ENCODE measurements around the gene MS4A5. TPM values are rescaled to one million over a fixed set of nuclear protein-coding genes. Genes with fewer than 3 reads are reported as not detected.

The MS4A5 gene
- polyA plus RNA-seq, 1 experiment, result not detected

DNA sequence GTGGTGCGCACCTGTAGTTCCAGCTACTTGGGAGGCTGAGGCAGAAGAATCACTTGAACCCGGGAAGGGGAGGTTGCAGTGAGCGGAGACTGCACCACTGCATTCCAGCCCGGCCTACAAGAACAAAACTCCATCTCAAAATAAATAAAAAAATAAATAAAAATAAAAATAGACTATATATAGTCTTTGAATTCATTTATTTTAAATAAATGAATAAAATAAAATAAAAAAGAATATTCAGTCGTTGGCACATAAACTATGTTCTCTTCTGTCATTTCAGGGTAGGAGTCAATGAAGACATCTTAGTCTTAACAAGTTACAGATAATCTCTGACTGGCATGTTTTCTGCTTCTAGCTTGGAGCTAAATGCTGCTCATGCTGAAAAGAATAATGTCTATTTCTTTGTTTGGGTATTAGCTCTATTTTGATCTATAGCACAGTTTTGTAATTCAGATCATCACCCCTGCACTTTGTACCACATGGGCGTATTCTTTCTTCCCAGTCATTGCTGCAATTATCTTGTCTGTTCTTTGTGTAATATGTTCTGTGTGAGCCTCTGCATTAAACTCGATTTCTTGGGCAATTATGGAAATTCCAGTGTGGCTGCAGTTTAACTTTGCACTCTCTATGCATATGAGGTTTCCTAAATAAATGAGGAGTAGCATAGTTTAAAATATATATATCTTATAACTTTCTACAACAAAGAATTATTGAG, 34.5 kb upstream of the MS4A5 start:
- no peaks in the 10 kb centered on the region; the same call in 1 of the 2 replicates for H3K9me3 ChIP-seq (ENCODE audit: control insufficient read depth, insufficient read depth, low read length)
- ChIA-PET CTCF (no interaction called here), POLR2A (no interaction called here)
- H3K4me3 ChIP-seq (ENCODE audit: low read depth, low read length), result no peak overlapping the region
- no peak overlapping the region for H3K27ac ChIP-seq (ENCODE audit: low read depth, low read length)
- no peaks in the 10 kb centered on the region for H3K27me3 ChIP-seq (ENCODE audit: control insufficient read depth, insufficient read depth, low read length)
- TF ChIP-seq, protein P1, sequence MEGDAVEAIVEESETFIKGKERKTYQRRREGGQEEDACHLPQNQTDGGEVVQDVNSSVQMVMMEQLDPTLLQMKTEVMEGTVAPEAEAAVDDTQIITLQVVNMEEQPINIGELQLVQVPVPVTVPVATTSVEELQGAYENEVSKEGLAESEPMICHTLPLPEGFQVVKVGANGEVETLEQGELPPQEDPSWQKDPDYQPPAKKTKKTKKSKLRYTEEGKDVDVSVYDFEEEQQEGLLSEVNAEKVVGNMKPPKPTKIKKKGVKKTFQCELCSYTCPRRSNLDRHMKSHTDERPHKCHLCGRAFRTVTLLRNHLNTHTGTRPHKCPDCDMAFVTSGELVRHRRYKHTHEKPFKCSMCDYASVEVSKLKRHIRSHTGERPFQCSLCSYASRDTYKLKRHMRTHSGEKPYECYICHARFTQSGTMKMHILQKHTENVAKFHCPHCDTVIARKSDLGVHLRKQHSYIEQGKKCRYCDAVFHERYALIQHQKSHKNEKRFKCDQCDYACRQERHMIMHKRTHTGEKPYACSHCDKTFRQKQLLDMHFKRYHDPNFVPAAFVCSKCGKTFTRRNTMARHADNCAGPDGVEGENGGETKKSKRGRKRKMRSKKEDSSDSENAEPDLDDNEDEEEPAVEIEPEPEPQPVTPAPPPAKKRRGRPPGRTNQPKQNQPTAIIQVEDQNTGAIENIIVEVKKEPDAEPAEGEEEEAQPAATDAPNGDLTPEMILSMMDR (IDR thresholded peaks at IDR 0.05; ENCODE audit: low read depth, low read length), result no peak
- DNase-seq (ENCODE audit: low read depth, low spot score), result no peak

DNA sequence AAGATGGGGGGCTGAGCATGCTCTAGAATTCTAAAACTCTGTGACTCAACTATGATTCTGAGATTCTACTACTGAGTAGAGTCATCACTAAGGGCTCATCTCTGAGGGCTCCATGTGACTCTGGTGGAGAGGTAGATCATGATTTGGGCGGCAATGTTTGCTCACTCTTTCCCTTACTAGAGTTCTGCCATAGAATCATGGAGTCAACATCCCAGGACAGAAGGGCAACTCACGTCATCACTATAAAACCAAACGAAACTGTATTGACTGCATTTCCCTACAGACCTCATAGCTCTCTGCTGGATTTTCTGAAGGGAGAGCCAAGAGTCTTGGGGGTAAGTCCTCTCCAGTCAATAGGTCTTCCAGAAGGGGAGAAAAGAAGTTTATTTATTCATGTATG, 33.0 kb upstream of the MS4A5 start, which contains the start of gene MS4A14:
TSS of gene MS4A14 (plus strand) at position 78 of the 400 bp plus-strand sequence. CDS start at position 198, 120 bp downstream.
- POLR2A ChIA-PET, result no interaction called here
- Histone ChIP-seq H3K27ac (ENCODE audit: low read depth, low read length) (no peak within 1 kb of the TSS), H3K9me3 (ENCODE audit: control insufficient read depth, insufficient read depth, low read length) (no peaks in the 10 kb centered on the region; the same call in 1 of the 2 replicates), H3K27me3 (ENCODE audit: control insufficient read depth, insufficient read depth, low read length) (no peaks in the 10 kb centered on the region), H3K4me3 (ENCODE audit: low read depth, low read length) (no peak within 1 kb of the TSS)
- TF ChIP-seq, protein P1 (IDR thresholded peaks at IDR 0.05; ENCODE audit: low read depth, low read length), result no peak
- CTCF ChIA-PET, result no interaction called here
- DNase-seq (ENCODE audit: low read depth, low spot score), result no peak

DNA sequence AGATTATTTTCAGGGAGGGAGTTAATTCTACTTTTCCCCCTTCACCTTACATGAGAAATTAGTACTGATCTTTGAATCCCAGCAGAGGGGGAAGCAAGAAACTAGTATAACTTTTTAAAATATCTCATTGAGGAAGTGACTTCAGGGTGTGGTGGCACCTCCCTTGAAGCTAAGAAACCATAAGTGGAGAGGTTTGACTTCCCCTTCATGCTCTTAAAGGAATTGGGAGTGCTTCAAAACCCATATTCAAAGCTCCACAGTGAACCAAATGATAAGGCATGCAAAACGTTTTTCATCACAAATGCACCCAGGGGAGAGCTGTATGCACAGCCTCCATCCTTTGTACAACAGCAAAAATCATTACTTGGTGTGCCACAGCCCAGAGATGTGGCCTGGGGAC, 32.6 kb upstream of the MS4A5 start:
- CTCF ChIA-PET, result no interaction called here
- POLR2A ChIA-PET, result no interaction called here
- H3K9me3 ChIP-seq (ENCODE audit: control insufficient read depth, insufficient read depth, low read length), result no peaks in the 10 kb centered on the region; the same call in 1 of the 2 replicates
- no peak for DNase-seq (ENCODE audit: low read depth, low spot score)
- H3K27me3 ChIP-seq (ENCODE audit: control insufficient read depth, insufficient read depth, low read length), result no peaks in the 10 kb centered on the region
- TF ChIP-seq, protein P1 (IDR thresholded peaks at IDR 0.05; ENCODE audit: low read depth, low read length), result no peak
- H3K4me3 ChIP-seq (ENCODE audit: low read depth, low read length), result no peak overlapping the region
- H3K27ac ChIP-seq (ENCODE audit: low read depth, low read length), result no peak overlapping the region

DNA sequence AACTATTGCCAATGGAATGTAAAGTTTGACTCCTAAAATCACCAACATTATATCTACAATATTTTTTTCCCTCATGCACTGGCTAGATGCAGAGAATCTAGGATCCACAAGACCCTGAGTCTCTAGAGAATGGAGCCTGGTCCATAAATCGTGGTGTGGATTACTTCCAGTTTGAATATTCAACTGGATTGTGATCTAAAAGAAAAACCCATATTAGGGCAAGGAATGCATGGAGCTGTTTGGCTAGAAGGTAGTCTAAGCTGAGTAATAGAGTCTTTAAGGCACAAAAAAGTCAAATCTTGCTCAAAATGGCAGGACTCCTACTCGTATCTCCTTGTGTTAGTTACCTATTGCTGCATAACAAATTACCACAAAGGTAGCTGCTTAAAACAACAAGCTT, 9.4 kb upstream of the MS4A5 start:
- CTCF ChIA-PET, result no interaction called here
- TF ChIP-seq, protein P1 (IDR thresholded peaks at IDR 0.05; ENCODE audit: low read depth, low read length), result no peak
- H3K27me3 ChIP-seq (ENCODE audit: control insufficient read depth, insufficient read depth, low read length), result no peaks in the 10 kb centered on the region
- POLR2A ChIA-PET, result no interaction called here
- DNase-seq (ENCODE audit: low read depth, low spot score), result no peak
- H3K9me3 ChIP-seq (ENCODE audit: control insufficient read depth, insufficient read depth, low read length), result peaks cover 7% of the 10 kb centered on the region; the same call in 1 of the 2 replicates
- H3K27ac ChIP-seq (ENCODE audit: low read depth, low read length), result no peak overlapping the region
- no peak overlapping the region for H3K4me3 ChIP-seq (ENCODE audit: low read depth, low read length)

DNA sequence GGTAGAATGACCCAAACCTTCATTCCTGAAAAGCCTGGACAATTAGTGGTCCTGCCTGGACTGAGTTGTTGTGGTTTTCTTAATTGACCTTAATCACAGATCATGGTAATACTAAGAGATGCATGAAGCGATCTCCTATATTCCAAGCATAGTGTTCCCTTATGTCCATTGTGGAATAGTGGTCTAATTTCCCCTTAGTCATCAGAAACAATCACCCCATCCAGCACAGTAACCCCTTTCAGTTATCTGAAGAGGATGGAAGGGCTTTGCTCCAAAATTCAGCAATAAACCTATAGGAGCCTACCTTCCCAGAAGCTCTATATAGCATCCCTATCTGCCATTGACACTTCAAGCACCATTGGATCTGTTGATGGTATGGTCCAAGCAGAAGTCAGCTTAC, 6.8 kb upstream of the MS4A5 start:
- CTCF ChIA-PET, result no interaction called here
- Histone ChIP-seq H3K27ac (ENCODE audit: low read depth, low read length) (no peak overlapping the region), H3K27me3 (ENCODE audit: control insufficient read depth, insufficient read depth, low read length) (no peaks in the 10 kb centered on the region), H3K9me3 (ENCODE audit: control insufficient read depth, insufficient read depth, low read length) (no peaks in the 10 kb centered on the region), H3K4me3 (ENCODE audit: low read depth, low read length) (no peak overlapping the region)
- no peak for DNase-seq (ENCODE audit: low read depth, low spot score)
- TF ChIP-seq, protein P1 (IDR thresholded peaks at IDR 0.05; ENCODE audit: low read depth, low read length), result no peak
- POLR2A ChIA-PET, result no interaction called here

All from AG04450 (cell line).